ENCODE results near the gene PDXK. TPM values are rescaled to one million over a fixed set of nuclear protein-coding genes. Genes with fewer than 3 reads are reported as not detected.

Gene PDXK
- total and polyA plus RNA-seq, 2 of the 8 experiments (the other 6 are each of a cell fraction or from before 2014, with no cell fraction given) = 78.0 to 112 TPM

DNA sequence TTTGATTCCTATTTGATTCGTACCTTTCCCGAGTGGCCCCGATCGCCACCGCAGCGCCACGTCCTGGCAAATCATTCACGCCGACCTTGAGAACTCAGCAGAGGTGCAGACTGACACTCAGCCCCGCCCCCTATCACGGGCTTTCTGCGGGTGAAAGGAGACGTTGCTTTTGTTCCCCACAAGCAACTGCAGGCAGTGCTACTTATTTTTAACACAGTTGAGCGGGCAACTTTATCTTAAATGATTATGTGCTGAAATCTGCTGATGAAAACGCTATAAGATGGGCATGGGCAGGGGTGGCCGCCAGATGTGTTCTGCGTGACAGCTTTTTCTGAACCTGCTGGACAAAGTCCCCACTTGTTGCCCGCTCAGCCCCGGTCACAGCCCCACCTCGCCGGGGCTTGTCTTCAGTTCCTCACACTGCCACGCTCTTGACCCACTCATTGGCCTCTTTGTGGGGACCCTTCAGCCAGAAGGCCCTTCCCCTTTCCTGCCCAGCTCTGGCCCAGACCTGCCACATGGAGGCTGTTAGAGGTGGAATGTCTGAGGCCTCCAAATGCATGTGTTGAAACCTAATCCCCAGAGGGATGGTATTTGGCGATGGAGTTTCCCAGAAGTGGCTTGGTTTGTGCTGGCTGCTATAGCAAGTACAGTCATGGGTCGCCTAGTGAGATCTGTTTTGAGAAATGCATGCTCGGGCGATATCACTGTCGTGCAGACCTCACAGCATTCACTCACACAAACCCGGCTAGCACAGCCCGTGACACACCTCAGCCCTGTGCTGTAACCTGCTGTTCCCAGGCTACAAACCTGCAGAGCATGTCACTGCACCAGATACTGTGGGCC, 15.7 kb upstream of the PDXK start:
- no peaks in the 10 kb centered on the region for H4K20me1 ChIP-seq (replicated peaks in 1 of 2; ENCODE audit: control insufficient read depth in 1 of 2, insufficient read depth in 2 of 2, low read length in 2 of 2)
- H2BK5ac ChIP-seq (ENCODE audit: low read depth, low read length) = no peak overlapping the region
- H2BK12ac ChIP-seq (ENCODE audit: low read depth, low read length) = no peak overlapping the region
- H3K27ac ChIP-seq (ENCODE audit: low read depth, low read length) = no peak overlapping the region
- no peak overlapping the region for H3K14ac ChIP-seq (ENCODE audit: insufficient read length)
- H2AK5ac ChIP-seq (ENCODE audit: low read depth, low read length) = no peak overlapping the region
- FAIRE-seq (no peak), DNase-seq (ENCODE audit: low read depth in 1 of 2, low spot score in 2 of 2) (peak in 1 of 2 experiments; percentile 67)
- no peak overlapping the region for H3K23ac ChIP-seq (ENCODE audit: insufficient read length)
- no peak overlapping the region for H4K8ac ChIP-seq (ENCODE audit: extremely low read depth, insufficient read depth, low read length)
- POLR2A ChIA-PET (ENCODE audit: partially characterized antibody) = interaction anchor here (0.8 to 3.3 kb wide), 7 partner anchors 8 to 814 kb away, joined by 3 to 10 read pairs (median 3); partner anchors contain the start of gene RRP1
- no peak overlapping the region for H2BK120ac ChIP-seq (replicated peaks; ENCODE audit: low read depth, low read length)
- no peaks in the 10 kb centered on the region for H3K36me3 ChIP-seq (ENCODE audit: control insufficient read depth in 2 of 4, insufficient read depth in 4 of 4, low read length in 3 of 4)
- H3K9me3 ChIP-seq (ENCODE audit: insufficient read depth in 2 of 2, low read depth in 1 of 2, low read length in 1 of 2) = no peaks in the 10 kb centered on the region
- WGBS, 2 experiments (ENCODE audit: extremely low coverage in 1 of 2, insufficient coverage in 1 of 2, insufficient read length in 1 of 2, insufficient replicate concordance in 2 of 2, low coverage in 1 of 2, low lambda C conversion rate in 2 of 2, missing lambda C conversion rate in 1 of 2) = 64% methylated on average over 29 of the region's 29 CpGs; no CpG with 5 or more reads in 1 of the 2 experiments
- no peak overlapping the region; a peak in 1 of 4 replicates for H3K4me2 ChIP-seq (ENCODE audit: insufficient read depth in 1 of 2, low read depth in 2 of 2, low read length in 2 of 2)
- H3K4ac ChIP-seq (replicated peaks; ENCODE audit: insufficient read length, low read depth, low read length) = no peak overlapping the region
- H3K9ac ChIP-seq (replicated peaks in 1 of 4; ENCODE audit: extremely low read depth in 1 of 4, low read depth in 3 of 4, low read length in 3 of 4) = no peak overlapping the region
- H2BK15ac ChIP-seq (ENCODE audit: low read length) = no peak overlapping the region
- H3K56ac ChIP-seq (replicated peaks; ENCODE audit: insufficient read length, low read depth, low read length) = no peak overlapping the region
- CTCF ChIA-PET (ENCODE audit: partially characterized antibody) = interaction anchor here (0.7 to 1.6 kb wide), 4 partner anchors 10 to 365 kb away, joined by 3 to 5 read pairs (median 4); no protein-coding TSS in a partner anchor
- H3K4me3 ChIP-seq (ENCODE audit: extremely low read depth in 1 of 4, insufficient read depth in 2 of 4, low read depth in 3 of 4, low read length in 4 of 4) = no peak overlapping the region
- H4K5ac ChIP-seq (ENCODE audit: insufficient read length, low read depth, low read length) = no peak overlapping the region
- TF ChIP-seq, protein P1, sequence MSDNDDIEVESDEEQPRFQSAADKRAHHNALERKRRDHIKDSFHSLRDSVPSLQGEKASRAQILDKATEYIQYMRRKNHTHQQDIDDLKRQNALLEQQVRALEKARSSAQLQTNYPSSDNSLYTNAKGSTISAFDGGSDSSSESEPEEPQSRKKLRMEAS (IDR thresholded peaks at IDR 0.05) = peak; percentile 10; the same call in 1 of the 2 replicates
- TF ChIP-seq SP2 (IDR thresholded peaks at IDR 0.05; ENCODE audit: low read length) = no peak
- TF ChIP-seq HDAC2 (IDR thresholded peaks at IDR 0.05; ENCODE audit: borderline replicate concordance in 1 of 2, low read depth in 2 of 2, low read length in 2 of 2) = no peak
- H2BK20ac ChIP-seq (ENCODE audit: low read length) = no peak overlapping the region
- H3K18ac ChIP-seq (ENCODE audit: extremely low read depth, low read length) = peak overlapping the region; percentile 24; the same call in 1 of the 2 replicates
- no peak overlapping the region for H4K91ac ChIP-seq (replicated peaks; ENCODE audit: insufficient read length, low read length)
- no peaks in the 10 kb centered on the region for H3K79me2 ChIP-seq (ENCODE audit: control insufficient read depth in 1 of 2, insufficient read depth in 2 of 2, low read length in 2 of 2)
- H3K23me2 ChIP-seq (ENCODE audit: low read depth, low read length) = no peaks in the 10 kb centered on the region
- peaks cover 0 to 14% (median 5%) of the 10 kb centered on the region in 4 experiments; a peak in 6 of 7 replicates for H3K4me1 ChIP-seq (replicated peaks in 1 of 4; ENCODE audit: control insufficient read depth in 3 of 4, insufficient read depth in 4 of 4, low read length in 3 of 4)
- no peaks in the 10 kb centered on the region for H3K79me1 ChIP-seq (ENCODE audit: low read depth, low read length)
- no peaks in the 10 kb centered on the region for H3K27me3 ChIP-seq (replicated peaks in 1 of 4; ENCODE audit: control insufficient read depth in 3 of 4, extremely low read depth in 1 of 4, insufficient read depth in 3 of 4, low read length in 3 of 4)
- no peak overlapping the region for H2AFZ ChIP-seq (ENCODE audit: low read length)

All from H1 (cell line).